CD4-positive, alpha-beta T cell treated with Interleukin-17A for 4 hours (primary cell): ENCODE measurements around the gene SCRT2.
"Not testable (repeated sequence)": the region's sequence is repeated elsewhere in the genome, so short reads cannot be mapped to it uniquely, and the experiment has no call there.

Source experiments
- DNase-seq: peaks from one replicate; pipeline ENCODE4 v3.0.0-alpha.2; 2020; ENCODE audit warnings: mixed read lengths

The SCRT2 gene

DNA sequence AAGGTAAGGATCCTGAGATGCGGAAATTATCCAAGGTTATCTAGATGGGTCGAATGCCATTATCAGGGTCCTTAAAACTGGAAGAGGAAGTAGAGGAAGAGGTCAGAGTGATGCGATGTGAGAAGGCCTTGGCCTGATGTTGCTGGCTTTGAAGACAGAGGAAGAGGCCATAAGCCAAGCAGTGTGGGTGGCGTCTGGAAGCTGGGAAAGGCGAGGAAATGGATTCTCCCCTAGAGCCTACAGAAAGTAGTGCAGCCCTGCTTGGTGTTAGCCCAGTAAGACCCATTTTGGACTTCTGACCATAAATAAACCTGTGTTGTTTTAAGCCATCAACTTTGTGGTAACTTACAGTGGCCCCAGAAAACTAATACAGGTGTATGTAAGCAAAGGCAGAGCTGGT lies 24.6 kb downstream of the SCRT2 start:
- DNase-seq, result no peak

DNA sequence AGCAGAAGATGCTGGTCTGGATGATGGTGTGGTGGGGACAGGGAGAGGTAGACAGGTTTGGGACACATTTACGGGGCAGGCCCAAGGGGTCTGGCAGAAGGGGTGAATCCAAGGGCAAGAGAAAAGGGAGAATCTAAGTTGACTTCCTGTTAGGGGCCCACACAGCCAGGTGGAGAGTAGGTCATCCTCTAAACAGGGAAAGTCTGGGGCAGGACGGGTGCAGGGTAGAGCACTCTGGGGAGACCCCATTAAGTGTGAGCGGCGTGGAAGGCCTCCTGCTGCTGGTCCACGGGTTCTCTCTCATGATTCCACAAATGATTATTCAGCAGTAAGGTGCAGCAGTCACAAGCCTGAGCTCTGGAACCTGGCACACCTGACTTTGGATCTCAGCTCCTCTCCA lies 25.3 kb downstream of the SCRT2 start:
- no peak for DNase-seq

DNA sequence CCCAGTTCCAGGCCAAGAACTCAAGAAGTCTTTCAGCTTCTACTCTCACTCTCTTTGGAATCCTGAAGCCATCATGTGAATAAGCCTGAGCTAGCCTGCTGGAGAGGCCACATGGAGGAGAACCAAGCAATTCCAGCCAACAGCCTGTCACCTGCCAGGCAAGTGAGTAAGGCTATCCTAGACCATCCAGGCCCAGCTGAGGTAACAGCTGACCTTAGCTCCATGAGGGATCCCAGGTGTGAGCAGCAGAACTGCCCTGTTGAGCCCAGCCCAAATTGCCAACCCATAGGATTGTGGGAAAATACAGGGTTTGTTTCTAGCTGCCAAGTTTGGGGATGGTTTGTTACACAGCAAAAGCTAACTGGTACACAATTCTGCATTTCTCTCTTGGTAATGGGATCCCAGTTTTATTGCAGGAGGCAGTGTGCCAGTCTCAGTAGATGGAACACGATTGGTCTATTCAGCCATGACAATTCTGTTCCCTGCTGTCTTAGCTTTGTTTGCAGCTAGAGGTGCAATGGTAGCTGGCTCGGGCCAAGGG lies 28.1 kb downstream of the SCRT2 start:
- no peak for DNase-seq

DNA sequence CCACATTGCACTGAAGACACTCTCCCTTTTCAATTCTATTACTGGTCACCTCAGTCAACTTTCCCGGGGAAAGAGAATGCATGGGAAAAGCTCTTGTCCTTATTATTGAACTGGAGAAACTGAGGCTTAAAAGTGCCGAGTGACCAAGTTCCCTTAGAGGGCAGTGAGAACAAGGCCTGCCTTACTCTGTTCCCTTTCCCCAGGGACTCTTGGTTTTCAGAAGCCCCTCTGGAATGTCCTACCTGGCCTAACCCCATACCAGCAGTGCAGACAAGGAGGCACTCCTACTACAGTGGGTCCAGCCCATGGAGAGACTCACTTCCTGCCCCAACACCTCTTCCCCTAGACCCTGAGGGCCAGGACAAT lies 28.8 kb downstream of the SCRT2 start:
- no peak for DNase-seq

DNA sequence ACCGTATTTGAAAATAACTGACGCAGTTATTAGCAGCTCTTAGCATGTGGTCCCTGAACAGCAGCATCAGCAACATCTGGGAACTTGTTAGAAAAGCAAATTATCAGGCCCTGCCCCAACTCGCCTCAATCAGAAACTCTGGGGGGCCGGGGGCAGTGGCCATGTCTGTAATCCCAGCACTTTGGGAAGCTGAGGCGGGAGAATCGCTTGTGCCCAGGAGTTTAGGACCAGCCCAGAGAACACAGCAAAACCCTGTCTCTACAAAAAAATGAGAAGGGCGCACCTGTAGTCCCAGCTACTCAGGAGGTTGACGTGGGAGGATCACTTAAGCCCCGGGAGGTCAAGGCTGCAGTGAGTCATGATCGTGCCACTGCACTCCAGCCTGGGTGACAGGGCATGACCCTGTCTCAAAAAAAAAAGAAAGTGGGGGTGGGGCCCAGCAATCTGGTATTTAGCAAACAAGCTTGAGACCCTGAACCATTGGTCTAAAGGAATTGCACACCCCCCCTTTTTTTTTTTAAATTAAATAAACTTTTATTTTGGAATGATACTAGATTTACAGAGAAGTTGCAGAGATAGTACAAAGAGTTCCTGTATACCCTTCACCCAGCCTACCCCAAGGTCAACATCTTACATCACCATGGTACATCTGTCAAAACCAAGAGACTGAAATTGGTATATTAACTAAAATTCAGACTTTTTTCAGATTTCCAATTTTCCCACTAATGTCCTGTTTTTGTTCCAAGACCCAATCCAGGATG lies 29.3 kb downstream of the SCRT2 start:
- DNase-seq, result no peak

DNA sequence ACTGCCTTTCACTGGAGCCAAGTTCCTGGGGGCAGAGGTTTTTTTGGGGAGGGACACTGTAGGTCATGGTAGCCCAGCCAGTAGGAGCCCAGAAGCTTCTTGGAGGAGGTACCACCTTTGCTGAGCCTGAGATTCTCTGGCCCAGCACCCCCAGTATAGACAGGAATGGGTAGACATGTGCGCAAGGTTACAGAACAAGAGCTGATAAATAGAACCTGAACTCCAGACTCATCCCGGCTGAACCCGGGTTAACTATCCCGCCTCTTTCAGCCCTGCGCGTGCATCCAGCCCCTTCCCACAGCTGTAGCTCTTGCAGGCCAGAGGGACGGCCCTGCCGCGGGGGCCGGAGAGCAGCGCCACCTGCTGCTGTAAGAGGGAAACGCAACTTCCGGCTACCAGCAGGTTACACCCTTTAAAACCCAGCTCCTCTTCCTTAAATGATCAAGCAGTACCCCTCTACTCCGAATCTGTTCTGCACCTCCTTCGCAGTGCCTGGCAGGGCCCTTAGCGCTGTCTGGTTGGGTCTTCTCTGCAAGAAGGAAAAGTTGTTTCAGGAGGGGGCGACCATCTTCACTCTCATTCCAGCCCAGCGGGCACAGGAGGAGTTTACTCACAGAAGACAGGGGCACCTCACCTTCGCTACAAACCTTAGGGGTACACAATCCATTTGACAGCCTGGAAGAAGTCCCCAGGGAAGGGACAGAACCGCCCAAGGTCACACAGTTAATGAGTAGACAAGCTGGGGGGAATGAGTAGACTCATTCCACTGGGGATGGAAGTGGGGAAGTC lies 30.1 kb downstream of the SCRT2 start:
- DNase-seq, result peak; percentile 70

DNA sequence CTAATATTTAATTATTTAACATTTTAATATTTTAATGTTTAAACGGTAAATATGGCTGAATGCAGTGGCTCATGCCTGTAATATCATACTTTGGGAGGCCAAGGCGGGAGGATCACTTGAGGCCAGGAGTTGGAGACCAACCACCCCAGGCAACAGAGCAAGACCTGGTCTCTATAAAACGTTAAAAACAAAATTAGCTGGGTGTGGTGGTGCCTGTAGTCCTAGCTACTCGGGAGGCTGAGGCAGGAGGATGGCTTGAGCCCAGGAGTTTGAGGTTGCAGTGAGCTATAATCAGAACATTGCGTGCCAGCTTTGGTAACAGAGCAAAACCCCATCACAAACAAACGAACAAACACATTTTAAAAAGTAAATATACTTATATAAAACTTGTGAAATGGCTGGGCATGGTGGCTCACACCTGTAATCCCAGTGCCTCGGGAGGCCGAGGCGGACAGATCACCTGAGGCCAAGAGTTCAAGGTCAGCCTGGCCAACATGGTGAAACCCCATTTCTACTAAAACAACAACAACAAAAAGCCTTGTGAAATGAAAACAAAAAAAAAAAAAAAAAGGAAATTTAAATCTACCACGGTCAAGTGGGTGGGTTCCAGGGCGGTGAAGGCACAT lies 30.8 kb downstream of the SCRT2 start:
- DNase-seq, result no peak

DNA sequence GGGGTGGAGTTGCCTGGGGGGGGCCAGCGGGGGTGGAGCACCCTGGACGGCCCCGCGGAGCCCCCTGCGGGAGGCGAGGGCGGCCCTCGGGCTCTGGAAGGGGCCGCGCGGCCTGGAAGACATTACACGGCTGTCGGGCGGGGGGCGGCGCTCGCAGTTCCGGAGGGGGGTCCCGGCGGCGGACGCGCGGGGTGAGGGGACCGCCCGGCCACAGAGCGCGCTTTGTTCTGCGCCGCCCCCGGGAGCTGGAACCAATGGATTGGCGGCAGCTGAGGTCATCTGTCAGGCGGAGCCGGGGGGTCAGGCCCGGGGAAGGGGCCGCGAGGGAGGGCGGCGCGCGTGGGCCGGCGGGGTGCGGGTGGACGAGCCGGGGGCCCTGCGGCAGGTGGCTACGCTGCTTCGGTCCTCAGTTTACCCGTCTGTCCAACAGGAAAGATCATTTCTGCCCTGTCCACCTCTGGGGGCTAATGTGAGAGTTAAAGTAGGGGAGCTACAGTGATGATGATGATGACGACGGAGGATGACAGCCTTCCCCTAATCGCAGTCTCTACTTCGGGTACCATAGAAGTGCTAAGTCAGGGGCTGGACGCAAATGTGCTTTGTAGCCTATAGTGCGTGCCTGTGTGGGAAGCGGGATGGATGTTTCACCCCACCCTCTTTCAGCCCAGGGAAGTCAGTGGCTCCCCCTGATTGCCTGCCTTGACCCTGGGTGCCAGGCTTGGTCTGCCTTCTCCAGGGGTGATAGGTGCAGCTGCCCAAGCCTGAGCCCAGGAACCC lies 33.0 kb downstream of the SCRT2 start:
- DNase-seq, result no peak

DNA sequence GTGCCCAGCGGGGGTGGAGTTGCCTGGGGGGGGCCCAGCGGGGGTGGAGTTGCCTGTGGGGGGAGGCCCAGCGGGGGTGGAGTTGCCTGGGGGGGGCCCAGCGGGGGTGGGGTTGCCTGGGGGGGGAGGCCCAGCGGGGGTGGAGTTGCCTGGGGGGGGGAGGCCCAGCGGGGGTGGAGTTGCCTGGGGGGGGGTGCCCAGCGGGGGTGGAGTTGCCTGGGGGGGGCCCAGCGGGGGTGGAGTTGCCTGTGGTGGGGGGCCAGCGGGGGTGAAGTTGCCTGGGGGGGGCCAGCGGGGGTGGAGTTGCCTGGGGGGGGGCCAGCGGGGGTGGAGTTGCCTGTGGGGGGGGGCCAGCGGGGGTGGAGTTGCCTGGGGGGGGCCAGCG lies 33.6 kb downstream of the SCRT2 start:
- not testable (repeated sequence) for DNase-seq

DNA sequence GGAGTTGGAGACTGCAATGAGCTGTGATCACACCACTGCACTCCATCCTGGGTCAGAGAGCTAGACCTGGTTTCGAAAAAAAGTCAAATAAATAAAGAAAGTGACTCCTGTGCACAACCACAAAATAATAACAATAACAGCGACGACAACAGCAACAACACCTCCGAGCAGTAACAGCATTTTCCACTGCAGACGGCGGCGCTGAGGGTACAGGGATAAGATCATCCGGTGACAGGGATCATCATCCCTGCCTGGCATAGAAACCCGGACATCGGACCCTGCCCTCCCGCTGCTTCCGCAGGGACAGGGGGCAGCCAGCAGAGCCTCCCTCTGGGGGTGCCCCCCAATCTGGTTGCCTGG lies 34.1 kb downstream of the SCRT2 start:
- no peak for DNase-seq

DNA sequence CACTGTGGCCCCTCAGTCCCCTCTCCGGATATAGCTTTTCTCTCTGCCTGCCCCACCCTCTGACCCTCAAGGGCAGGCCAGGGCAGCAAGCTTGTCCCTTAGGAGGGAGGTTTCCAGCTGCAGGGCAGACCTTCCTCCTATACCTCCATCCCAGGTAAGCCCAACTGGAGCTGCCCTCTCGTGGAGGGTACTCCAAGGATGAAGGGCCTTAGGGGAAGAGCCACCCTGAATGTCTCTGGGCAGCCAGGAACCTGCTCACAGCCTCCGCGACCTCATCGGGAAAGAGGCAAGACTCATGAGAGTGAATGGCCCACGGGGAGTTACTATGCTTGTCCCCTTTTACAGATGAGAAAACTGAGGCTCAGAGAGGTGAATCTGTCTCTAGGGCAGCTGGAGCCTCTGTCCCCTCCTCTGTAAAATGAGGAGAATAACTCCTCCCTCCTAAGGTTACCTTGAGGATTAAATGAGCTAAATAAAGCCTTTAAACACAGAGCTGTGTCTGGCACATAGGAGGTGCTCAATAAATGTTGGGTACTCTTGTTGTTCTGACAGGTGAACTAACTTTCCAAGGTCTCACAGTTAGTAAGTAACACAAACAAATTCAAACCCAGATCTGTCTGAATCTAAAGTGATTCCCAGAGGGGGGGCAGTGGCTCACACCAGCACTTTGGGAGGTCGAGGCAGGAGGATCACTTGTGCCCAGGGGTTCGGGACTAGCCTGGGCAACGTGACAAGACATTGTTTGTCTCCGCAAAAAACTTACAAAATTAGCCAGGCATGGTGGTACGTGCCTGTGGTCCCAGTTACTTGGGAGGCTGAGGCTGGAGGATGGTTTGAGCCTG lies 34.7 kb downstream of the SCRT2 start:
- DNase-seq, result no peak

DNA sequence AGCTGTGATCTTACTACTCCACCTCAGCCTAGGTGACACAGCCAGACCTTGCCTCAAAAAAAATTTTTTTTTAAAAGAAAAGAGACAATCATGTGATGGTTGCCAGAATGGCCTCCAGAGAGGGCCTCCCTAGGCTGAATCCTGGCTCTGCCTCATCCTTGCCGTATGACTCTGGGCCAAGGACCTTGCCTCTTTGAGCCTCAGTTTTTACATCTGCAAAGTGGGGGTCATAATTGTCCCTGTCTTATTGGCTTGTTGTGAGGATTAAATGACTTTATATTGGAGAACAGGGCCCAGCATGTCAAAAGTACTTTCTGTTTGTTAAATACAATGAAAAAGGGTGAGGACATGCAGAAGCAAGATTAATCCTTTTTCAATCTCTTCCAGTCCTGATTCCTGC lies 37.0 kb downstream of the SCRT2 start:
- DNase-seq, result no peak

DNA sequence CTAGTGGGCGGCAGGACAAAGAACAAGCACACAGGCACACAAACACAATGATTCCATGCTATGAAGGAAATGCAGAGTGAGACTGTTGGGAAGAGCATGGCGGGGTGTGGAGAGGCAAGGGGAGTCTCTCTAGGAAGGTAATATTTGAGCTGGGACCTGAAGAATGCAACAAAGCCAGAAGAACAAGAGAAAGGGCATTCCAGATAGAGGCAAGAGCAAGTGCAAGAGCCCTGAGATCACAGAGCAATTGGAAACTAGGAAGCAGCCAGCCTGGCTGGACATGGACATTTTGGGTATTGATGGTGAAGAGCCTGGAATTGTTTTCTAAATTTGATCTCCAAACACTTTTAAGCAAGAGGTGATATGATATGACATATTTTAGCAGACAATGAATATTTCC lies 38.0 kb downstream of the SCRT2 start:
- no peak for DNase-seq

DNA sequence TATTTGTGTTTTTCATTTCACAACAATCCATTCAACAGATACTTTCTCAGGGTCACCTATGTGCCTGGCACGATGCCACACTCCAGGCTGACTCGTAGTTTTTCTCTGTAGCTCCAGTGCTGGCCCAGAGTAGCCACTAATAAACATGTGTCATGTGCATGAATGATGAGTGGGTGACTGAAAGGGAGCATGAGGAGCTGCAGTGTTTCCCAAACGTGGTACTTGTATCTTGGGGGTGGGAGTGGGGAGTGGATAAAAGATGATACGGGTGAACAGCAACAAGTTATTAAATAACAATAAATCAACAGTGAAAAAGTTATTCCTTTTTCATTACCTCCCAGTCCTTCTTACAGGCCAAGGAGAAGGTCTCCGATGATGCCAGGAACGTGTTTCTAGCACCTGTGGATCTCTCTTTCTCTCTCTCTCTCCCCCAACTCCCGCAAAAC lies 39.7 kb downstream of the SCRT2 start:
- DNase-seq, result no peak

DNA sequence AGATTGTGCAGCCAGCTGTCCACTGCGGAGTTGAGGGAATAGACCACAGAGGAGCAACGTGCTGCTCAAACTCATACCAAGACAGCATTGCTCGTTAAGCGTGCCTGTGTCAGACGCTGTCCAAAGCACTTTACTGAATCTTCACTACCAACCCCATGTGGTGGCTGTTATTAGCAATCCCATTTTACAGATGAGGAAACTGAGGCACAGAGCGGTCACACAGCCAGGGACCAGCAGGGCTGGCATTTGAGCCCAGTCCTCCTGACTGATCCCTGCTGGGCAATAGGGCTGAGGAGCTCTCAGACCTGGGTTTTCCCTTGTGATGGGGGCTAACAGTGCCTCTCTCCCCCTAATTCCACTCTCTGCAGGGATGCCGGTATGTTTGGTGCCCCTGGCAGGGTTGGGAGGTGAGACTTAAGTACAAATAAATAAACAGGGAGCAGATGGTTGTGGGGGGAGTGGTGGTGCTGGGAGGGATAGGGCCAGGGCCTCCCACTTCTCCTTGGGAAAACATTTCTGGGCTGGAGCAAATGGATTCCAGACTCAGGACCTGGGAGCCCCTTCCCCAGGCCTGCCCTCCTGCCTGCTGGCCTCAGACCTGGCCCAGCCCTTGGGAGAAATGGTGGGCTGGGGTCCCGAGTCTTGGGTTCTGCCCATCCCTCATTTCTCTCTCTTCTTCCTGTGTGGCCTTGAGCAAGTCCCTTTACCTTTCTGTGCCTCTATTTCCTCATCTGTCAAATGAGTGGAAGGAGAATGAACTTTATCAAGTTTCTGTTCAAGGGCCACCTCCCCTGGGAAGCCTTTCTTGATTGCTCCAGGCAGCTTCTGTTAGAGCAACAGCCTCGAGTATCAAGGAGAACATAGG lies 40.3 kb downstream of the SCRT2 start:
- DNase-seq, result no peak

DNA sequence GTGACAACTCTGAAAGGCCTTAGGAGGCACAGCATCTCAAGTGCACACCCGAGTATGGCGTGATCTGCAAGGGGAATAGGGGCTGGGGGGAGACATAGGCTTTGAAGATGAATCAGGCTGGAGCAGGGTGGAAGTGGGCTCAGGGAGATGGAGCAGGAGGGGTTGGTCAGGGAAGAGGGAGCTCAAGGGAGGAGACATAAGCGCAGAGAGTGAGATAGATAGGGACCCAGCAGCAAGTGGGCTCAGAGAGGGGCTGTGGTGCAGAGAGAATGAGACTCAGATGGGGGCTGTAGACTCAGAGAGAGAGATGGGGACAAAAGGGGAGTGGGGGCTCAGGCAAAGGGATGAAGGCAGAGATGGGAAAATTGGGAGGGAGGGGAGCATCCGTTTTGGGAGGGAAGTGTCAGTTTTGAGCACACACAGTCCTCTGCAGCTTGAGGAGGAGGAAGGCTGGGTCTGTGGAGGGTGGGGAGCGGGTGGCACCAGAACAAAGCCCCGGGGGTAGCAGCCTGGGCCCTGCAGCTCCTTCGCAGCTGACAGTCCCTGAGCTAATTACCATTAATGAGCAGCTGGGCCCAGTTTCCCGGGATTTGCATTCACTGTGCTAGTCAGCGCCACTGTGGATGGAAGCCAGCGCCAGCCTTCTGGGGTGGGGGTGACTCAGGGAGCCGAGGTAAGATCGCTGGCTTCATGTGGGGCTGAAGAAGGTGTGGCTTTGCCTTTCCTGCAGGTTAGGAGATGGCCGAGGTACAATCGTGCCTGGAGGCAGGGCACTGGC lies 41.3 kb downstream of the SCRT2 start:
- DNase-seq, result no peak

DNA sequence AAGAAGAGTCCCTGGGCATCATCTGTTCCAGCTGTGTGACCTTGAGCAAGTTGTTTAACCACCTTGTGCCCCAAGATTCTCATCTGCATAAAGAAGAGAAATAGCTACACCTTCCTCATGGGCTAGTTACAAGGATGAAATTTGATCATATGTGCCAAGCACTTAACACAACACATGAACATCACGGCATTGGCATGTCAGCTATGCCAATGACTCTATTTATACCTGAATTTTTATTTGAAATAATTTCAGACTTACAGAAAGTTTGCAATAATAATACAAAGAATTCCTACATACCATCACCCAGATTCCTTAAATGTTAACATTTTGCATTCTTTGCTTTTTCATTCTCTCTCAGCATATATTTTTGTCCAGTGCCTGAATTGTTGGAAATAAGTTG lies 44.5 kb downstream of the SCRT2 start:
- no peak for DNase-seq

DNA sequence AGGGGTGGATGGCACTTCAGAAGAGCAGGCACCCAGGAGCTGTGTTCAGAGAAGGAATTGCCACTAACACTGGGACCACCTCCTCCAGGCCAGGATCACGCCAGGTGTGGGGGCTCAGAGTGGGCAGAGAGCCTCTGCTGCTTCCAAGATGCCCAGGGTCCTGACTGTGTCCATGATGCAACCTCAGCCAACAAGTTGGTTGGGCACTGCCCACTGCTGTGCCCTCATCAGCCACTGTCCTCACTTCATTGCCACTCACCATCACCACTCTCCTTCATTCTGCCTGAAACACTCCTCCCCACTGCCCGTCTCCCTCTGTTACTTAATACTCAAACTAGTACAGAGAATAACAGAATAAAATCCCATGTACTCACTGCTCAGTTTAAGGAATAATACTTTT lies 49.0 kb downstream of the SCRT2 start:
- no peak for DNase-seq

DNA sequence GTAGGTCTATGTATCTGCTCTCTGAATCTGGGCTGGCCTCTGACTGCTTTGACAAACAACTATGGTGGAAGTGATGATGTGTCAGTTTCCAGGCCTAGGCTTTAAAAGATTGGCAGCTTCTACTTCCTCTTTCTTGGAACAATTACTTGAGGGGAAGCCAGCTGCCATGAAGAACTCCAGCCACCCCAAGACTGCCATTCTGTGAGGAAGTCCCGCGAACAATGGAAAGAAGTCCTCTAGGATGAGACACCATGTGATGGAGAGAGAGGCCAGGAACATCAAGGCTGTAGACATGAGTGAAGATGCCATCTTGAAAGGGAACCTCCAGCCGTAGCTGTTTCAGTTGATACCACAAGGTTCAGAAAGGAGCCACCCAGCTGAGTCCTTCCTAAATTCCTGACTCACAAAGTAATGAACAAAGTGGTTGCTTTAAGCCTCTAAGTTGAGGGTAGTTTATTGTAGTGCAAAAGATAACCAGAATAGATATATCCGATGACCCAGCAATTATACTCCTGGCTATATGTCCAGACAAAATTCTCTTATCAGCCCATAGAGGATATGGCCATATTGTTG lies 50.2 kb downstream of the SCRT2 start:
- no peak for DNase-seq

DNA sequence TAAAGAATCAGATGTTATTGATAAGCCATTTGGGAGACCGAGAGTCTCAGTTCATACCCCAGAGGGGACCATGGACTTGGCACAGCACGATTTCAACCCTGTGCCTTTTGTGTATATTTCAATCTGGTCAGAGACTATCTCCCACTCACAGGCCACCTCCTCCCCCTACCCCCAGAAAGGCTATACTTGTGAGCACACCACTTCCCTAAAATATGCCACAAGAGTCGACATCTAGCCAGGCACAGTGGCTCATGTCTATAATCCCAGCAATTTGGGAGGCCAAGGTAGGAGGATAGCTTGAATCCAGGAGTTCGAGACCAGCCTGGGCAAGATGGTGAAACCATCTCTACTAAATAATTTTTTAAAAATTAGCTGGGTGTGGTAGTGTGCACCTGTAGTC lies 51.9 kb downstream of the SCRT2 start:
- DNase-seq, result no peak
